Vagina (tissue), 2 donors: ENCODE results near the gene SOX21.

Source experiments
- POLR2AphosphoS5 ChIP-seq, 2 donors: sonication (generic); formaldehyde crosslinking; IDR thresholded peaks; one replicate each; pipeline ENCODE4 v1.9.0; 2017; ENCODE audit warnings: antibody characterized with exemption in 2 of 2, mild to moderate bottlenecking in 2 of 2, low read depth in 1 of 2; ENCODE audit not compliant: insufficient read depth in 1 of 2
- TF ChIP-seq, protein P1 (sequence below), 3 experiments: fragments of 450-650 bp in 2 of 3; fragments of 200-600 bp in 1 of 3; sonication (generic) in 1 of 3; IDR thresholded peaks; one replicate each; pipeline ENCODE4 v1.5.1; 2017 to 2019; ENCODE audit warnings: antibody characterized with exemption in 3 of 3, mild to moderate bottlenecking in 2 of 3, moderate library complexity in 2 of 3

DNA sequence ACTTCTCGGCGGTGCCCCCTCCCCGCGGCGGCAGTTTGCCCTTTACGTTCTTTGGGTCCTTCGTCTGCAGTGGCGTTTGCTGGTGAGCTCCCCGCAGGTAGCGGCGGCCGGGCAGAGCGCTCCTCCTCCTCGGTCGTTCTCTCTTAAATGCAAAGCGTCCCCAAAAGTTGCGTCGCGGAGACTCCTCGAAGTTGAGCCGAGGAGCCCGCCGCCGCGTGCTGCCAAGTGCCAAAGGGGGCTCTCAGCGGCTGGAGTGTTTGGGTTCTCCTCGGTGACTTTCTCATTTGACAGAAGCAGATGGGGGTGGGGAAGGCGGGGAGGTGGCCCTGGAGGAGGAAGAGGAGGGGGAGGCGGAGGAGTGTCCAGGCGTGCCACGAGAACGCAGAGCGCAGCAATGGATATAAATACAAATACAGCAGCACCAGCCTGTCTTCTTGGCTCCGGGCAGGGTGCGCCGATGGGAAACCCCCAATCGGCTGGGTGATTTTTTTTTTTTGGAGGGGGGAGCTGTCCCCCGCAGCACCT lies at the start of gene SOX21:
- TF ChIP-seq, protein P1, sequence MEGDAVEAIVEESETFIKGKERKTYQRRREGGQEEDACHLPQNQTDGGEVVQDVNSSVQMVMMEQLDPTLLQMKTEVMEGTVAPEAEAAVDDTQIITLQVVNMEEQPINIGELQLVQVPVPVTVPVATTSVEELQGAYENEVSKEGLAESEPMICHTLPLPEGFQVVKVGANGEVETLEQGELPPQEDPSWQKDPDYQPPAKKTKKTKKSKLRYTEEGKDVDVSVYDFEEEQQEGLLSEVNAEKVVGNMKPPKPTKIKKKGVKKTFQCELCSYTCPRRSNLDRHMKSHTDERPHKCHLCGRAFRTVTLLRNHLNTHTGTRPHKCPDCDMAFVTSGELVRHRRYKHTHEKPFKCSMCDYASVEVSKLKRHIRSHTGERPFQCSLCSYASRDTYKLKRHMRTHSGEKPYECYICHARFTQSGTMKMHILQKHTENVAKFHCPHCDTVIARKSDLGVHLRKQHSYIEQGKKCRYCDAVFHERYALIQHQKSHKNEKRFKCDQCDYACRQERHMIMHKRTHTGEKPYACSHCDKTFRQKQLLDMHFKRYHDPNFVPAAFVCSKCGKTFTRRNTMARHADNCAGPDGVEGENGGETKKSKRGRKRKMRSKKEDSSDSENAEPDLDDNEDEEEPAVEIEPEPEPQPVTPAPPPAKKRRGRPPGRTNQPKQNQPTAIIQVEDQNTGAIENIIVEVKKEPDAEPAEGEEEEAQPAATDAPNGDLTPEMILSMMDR (IDR thresholded peaks at IDR 0.05) = no peak
- TF ChIP-seq POLR2AphosphoS5 (IDR thresholded peaks at IDR 0.05; ENCODE audit: insufficient read depth in 1 of 2, low read depth in 1 of 2) = no peak
